ENCODE data around the gene TBX15. TPM values are rescaled to one million over a fixed set of nuclear protein-coding genes. Genes with fewer than 3 reads are reported as not detected.

Gene TBX15
- total and polyA plus RNA-seq, 4 donors, result 0.07 to 0.31 (median 0.24) TPM

DNA sequence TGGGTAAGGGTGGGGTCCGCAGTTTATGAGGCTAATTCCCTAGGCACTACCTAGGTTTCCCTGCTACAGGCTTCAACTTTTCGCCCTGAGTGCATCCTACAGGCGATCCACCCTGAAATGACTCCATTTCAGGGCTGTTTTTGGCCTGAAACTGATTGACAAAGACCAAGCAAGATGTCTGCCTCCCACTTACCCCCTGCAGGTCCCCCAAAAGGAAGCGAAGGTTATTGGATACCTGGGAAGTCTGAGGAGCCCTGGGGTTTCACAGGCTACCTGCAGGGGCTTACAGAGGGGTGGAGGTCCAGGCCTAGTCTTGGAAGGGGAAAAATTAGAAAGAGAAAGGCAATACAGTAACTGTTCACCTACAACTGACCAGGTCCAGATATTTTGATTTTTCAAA is 3.3 kb upstream of the TBX15 start:
- Histone ChIP-seq H3K4me3 (no peak overlapping the region), H3K27ac (ENCODE audit: low read depth in 1 of 2, low read length in 1 of 2) (no peak overlapping the region), H3K27me3 (ENCODE audit: control insufficient read depth in 3 of 3, insufficient read depth in 3 of 3, low read length in 2 of 3) (peaks cover 22 to 100% (median 95%) of the 10 kb centered on the region in 3 donors), H3K4me1 (ENCODE audit: control insufficient read depth in 5 of 5, insufficient read depth in 5 of 5, low read length in 5 of 5) (peaks cover 0 to 29% (median 7%) of the 10 kb centered on the region in 5 donors), H3K9me3 (ENCODE audit: control insufficient read depth in 4 of 4, insufficient read depth in 3 of 4, low read length in 3 of 4) (peaks cover 0 to 29% (median 0%) of the 10 kb centered on the region in 4 donors), H3K36me3 (ENCODE audit: control insufficient read depth in 4 of 4, insufficient read depth in 4 of 4, low read length in 4 of 4) (no peaks in the 10 kb centered on the region), H3K9ac (ENCODE audit: insufficient read depth in 1 of 2, low read length in 2 of 2) (no peak overlapping the region)
- 21 to 28% methylated on average over 4 of the region's 4 CpGs for WGBS, 2 donors
- DNase-seq (no peak), ATAC-seq (ENCODE audit: insufficient read depth, low FRiP score) (no peak)
- TF ChIP-seq, protein P1, sequence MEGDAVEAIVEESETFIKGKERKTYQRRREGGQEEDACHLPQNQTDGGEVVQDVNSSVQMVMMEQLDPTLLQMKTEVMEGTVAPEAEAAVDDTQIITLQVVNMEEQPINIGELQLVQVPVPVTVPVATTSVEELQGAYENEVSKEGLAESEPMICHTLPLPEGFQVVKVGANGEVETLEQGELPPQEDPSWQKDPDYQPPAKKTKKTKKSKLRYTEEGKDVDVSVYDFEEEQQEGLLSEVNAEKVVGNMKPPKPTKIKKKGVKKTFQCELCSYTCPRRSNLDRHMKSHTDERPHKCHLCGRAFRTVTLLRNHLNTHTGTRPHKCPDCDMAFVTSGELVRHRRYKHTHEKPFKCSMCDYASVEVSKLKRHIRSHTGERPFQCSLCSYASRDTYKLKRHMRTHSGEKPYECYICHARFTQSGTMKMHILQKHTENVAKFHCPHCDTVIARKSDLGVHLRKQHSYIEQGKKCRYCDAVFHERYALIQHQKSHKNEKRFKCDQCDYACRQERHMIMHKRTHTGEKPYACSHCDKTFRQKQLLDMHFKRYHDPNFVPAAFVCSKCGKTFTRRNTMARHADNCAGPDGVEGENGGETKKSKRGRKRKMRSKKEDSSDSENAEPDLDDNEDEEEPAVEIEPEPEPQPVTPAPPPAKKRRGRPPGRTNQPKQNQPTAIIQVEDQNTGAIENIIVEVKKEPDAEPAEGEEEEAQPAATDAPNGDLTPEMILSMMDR (IDR thresholded peaks at IDR 0.05; ENCODE audit: control extremely low read depth, extremely low read depth), result no peak

DNA sequence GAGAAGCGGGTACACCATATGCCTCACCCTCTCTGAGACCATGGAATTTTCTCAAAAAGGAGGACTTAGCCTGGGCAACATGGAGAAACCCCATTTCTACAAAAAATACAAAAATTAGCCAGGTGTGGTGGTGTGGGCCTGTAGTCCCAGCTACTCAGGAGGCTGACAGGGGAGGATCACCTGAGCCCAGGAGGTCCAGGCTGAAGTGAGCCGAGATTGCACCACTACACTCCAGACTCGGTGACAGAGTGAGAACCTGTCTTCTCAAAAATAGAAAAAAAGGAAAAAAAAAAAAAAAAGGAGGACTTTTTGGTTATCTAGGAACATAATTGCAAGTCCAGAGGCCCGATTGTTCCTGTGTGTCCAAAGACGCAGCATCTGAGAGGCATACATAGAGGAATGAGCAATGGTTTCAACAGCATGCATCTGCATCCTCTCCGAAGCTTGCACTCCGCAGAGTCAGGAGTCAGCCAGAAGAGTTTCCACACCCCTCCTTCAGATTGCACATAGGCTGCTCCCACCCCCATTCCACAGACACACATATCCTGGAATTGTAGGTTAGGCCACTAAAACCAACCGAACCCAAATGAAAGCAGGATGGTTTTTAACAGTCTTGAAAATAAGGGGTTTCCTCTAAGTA is 2.5 kb upstream of the TBX15 start:
- TF ChIP-seq, protein P1 (IDR thresholded peaks at IDR 0.05; ENCODE audit: control extremely low read depth, extremely low read depth), result no peak
- Histone ChIP-seq H3K4me3 (no peak overlapping the region), H3K9me3 (ENCODE audit: control insufficient read depth in 4 of 4, insufficient read depth in 3 of 4, low read length in 3 of 4) (peaks cover 0 to 31% (median 0%) of the 10 kb centered on the region in 4 donors), H3K27ac (ENCODE audit: low read depth in 1 of 2, low read length in 1 of 2) (no peak overlapping the region), H3K4me1 (ENCODE audit: control insufficient read depth in 5 of 5, insufficient read depth in 5 of 5, low read length in 5 of 5) (peaks cover 0 to 33% (median 7%) of the 10 kb centered on the region in 5 donors), H3K9ac (ENCODE audit: insufficient read depth in 1 of 2, low read length in 2 of 2) (no peak overlapping the region), H3K36me3 (ENCODE audit: control insufficient read depth in 4 of 4, insufficient read depth in 4 of 4, low read length in 4 of 4) (no peaks in the 10 kb centered on the region), H3K27me3 (ENCODE audit: control insufficient read depth in 3 of 3, insufficient read depth in 3 of 3, low read length in 2 of 3) (peaks cover 24 to 100% (median 95%) of the 10 kb centered on the region in 3 donors)
- WGBS, 2 donors, result 28 to 47% methylated on average over 8 of the region's 8 CpGs
- ATAC-seq (ENCODE audit: insufficient read depth, low FRiP score) (no peak), DNase-seq (no peak)

DNA sequence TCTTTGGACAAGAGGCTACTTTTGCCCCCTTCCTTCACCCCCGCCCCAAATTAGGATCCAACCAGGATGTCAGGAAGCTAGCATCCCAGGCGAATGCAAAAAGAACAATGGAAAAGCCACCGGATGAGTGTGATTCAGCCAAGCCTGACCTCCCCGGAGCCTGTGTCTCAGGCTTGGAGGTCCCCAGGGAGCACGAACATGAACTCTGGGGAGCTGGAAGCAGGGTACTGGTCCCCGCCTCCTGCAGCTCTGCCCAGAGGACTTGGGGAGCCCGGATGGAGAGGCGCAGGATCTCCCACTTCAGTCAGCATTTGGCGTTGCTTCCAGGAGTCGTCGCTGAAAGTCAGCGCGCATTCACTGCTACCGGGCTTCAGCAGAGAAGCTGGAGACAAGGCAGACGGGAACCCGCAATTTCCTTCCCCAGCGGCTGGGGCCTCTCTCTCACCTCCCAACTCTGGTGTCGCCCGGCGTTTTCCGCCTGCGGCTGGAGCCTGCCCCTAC is 1.8 kb upstream of the TBX15 start:
- peaks cover 0 to 29% (median 0%) of the 10 kb centered on the region in 4 donors for H3K9me3 ChIP-seq (ENCODE audit: control insufficient read depth in 4 of 4, insufficient read depth in 3 of 4, low read length in 3 of 4)
- no peak overlapping the region for H3K9ac ChIP-seq (ENCODE audit: insufficient read depth in 1 of 2, low read length in 2 of 2)
- no peak overlapping the region for H3K4me3 ChIP-seq
- peak in 1 of 3 donors; percentile 32 for DNase-seq
- no peak overlapping the region for H3K27ac ChIP-seq (ENCODE audit: low read depth in 1 of 2, low read length in 1 of 2)
- 4 to 17% methylated on average over 22 of the region's 22 CpGs for WGBS, 2 donors
- TF ChIP-seq, protein P1 (IDR thresholded peaks at IDR 0.05; ENCODE audit: control extremely low read depth, extremely low read depth), result no peak
- H3K36me3 ChIP-seq (ENCODE audit: control insufficient read depth in 4 of 4, insufficient read depth in 4 of 4, low read length in 4 of 4), result no peaks in the 10 kb centered on the region
- H3K27me3 ChIP-seq (ENCODE audit: control insufficient read depth in 3 of 3, insufficient read depth in 3 of 3, low read length in 2 of 3), result peaks cover 20 to 100% (median 95%) of the 10 kb centered on the region in 3 donors
- peaks cover 0 to 38% (median 7%) of the 10 kb centered on the region in 5 donors for H3K4me1 ChIP-seq (ENCODE audit: control insufficient read depth in 5 of 5, insufficient read depth in 5 of 5, low read length in 5 of 5)
- no peak for ATAC-seq (ENCODE audit: insufficient read depth, low FRiP score)

All from lung (tissue), 12 donors.